Stimulated activated CD4-positive, alpha-beta T cell treated with anti-CD3 and anti-CD28 coated beads, Interleukin-15, amount 100 ng/mL, for 48 hours (primary cell): ENCODE data around the gene ITGB2.

Source experiments
- DNase-seq, 2 donors: peaks; one replicate each; pipeline ENCODE4 v3.0.0-alpha.2; 2020; ENCODE audit warnings: low read depth in 2 of 2

ITGB2 gene

GRCh38 chr21:44910229-44911067 is 10.3 kb downstream of the ITGB2 start:
- DNase-seq = no peak

- no peak for DNase-seq
Measured at GRCh38 chr21:44909719-44910118, 11.0 kb downstream of the ITGB2 start.

- DNase-seq = no peak
Measured at GRCh38 chr21:44908908-44909307, 11.8 kb downstream of the ITGB2 start.

DNA sequence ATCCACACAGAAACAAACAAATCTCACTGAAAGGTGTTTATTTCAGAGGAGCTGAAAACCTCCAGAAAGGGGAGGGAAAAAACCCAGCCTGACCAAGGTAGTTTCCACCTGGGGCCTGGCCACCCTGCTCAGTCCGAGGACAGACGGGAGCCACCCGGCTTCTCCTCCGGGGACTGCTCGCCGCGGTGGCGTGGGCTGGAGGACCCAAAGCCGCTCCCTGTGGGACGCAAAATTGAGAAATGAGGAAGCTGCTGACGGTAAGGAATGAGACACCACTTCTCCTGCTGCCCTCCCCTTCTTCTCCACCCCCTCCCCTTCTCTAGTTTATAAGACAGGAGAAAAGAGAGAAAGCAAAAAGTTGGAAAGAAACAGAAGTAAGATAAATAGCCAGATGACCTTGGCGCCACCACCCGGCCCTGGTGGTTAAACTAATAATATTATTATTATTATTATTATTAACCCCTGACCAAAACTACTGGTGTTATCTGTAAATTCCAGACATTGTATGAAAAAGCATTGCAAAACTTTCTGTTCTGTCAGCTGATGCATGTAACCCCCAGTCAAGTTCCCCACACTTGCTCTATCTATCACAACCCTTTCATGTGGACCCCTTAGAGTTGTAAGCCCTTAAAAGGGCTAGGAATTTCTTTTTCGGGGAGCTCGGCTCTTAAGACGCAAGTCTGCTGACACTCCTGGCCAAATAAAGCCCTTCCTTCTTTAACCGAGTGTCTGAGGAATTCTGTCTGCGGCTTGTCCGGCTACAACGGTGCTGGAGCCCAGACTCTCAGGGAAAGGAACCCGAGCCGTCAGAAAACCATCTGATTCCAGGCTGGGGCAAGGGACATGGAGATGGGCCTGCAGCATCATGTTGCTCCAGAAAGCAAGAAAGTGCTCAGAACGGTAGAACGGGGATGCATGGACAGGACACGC is 12.5 kb downstream of the ITGB2 start:
- DNase-seq = no peak

DNA sequence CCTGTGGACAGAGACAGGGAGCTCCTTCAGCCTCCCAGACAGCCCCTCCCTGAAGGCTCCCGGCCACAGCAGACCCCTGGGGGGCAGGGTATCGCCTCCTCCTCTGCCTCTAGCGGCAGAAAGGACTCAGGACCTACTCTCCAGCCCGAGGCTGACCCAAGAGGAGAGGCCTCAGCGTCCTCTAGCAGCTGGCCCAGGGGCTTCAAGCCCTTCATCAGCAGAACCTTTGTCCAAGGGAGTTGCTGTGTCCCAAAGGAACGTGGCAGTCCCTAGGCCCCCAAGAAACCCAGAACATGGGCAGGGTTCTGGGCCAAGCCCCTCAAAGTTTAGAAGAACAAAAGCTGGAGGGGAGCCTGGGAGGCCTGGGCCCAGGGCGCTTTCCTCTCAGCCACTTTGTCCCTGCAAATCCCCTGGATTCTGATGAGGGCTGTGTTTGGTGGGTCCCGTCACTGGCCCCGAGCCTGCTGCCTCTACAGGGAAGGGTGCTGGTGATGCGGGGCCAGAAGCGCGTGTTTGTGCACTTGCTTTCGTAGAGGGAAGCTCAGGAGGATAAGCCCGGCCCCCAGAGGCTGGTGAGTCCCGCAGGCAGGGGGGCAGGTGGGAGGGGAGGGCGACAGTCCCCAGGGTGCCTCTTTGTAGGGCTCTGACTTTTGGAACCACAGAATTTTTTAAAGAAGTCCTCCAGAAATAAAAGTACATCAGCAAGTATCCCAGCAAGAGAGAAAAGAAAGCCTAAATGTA is 13.3 kb downstream of the ITGB2 start:
- DNase-seq = no peak

DNA sequence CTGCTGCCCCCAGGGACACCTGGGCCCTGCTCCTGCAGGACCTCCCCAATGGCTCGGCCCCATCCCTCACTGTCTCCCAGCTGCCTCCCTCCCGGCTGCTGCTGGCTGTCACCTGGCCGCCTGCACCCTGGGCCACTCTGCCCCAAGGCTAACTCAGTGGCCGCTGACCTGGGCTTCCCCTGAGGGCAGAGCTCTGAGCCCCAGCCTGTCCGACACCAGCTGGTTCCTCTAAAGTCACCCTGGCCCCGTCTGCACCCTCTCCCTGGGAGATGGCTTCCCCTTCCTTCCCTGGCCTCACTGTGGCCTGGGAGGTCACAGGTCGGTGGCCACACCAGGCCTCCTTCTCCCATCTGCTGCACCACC is 15.0 kb downstream of the ITGB2 start:
- DNase-seq = no peak

DNA sequence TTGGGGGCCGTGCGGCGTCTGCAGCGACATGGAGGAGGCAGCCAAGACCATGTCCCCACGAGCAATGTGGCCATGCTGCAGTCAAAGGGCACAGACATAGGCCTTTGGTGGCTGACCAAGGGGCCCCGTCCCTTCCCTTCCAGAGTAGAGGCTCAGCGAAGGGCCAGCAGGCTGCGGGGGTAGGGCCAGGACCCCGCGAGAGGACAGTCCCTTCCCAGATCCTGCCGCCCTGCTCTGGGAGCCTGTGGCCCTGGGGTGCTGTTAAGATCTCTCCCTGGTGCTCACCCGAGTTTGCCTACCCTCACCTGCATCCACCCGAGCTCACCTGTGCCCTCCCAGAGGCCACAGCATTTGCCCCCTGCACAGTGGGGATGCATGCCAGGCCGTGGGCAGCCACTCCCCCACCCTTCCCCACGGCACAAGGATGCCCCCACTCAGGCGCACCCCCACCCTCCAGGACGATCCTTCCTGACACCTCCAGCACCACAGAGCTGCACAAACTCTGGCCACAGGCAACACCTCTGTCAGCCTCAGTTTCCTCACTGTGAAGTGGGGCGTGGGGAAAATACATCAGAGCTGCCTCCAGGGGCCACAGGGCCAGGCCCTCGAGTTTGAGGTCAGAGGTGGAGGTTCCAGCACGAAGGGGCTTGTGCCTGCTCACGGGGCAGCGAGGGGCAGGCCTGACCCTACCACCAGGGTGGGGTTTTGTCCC is 15.5 kb downstream of the ITGB2 start:
- no peak for DNase-seq

GRCh38 chr21:44904141-44904923 is 16.4 kb downstream of the ITGB2 start:
- DNase-seq = no peak

GRCh38 chr21:44903689-44904088 is 17.0 kb downstream of the ITGB2 start:
- DNase-seq = no peak

DNA sequence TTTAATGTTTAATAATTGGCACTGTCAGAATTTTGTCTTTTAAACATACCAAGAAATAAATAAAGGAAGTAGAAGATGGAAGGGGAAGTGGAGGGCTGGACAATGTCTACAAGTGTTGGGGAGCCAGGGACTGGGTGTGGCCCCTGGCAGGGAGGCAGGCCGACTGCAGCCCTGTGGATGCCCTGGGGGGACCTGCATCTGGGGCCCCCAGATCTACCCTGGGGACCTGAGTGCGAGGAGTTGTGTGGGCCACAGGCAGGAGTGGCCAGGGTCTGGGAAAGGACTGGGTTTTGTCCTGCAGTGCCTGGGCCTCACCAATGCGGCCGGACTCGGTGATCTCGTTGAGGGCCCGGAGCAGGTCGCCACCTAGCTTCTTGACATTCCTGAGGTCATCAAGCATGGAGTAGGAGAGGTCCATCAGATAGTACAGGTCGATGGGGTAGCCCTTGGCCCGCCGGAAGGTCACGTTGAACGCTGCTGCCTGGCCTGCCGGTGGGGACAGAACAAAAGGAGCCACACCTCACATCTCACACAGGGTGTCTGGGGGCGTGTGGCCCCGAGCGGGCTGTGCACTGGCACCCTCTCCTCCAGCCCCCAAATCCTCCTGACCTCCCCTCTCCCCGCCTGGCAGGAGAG is 17.5 kb downstream of the ITGB2 start:
- no peak for DNase-seq

DNA sequence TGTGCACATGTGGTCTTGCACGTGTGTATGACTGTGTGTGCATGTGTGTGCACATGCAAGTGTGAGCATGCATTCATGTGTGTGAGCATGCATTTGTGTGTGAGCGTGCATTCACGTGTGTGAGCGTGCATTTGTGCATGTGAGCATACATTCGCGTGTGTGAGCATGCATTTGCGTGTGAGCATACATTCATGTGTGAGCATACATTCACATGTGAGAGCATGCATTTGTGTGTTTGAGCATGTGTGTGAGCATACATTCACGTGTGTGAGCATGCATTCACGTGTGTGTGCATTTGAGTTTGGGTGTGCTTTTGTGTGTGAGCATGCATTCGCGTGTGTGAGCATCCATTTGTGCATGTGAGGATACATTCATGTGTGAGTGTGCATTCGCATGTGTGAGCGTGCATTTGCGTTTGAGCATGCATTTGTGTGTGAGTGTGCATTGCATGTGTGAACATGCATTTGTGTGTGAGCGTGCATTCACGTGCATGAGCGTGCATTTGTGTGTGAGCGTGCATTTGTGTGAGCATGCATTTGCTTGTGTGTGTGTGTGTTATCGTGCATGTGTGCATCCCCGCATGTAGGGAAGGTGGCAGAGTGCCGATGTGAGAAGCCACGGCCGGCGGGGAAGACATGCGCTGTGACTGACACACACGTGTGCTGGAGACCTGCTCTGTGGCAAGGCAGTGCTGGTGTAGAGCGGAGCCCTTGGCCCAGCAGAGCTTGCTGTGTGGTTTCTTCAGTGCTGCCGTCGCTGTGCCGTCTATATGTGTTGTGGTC is 18.2 kb downstream of the ITGB2 start:
- no peak for DNase-seq

DNA sequence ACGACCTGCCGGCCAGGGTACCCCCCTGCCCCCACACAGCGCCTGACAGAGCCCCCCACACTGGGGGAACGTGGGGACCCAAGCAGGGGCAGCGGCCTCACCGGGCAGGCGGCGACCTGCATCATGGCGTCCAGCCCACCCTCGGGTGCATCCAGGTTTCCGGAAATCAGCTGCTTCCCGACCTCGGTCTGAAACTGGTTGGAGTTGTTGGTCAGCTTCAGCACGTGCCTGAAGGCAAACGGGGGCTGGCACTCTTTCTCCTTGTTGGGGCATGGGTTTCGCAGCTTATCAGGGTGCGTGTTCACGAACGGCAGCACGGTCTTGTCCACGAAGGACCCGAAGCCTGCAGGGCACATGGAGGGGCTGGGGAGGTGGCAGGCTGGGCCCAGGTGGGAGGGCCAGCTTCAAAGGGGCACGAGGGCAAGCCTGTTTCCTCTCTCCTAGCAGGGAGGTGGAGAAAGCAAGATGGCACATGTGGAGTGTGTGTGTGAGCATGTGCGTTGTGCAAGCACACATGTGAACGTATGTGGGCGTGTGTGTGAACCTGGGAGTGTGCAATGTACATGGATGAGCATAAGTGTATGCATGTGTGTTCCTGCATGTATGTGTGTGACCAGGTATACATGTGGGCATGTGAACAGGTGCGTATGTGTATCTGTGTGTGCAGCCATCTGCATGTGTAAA is 19.2 kb downstream of the ITGB2 start:
- no peak for DNase-seq

DNA sequence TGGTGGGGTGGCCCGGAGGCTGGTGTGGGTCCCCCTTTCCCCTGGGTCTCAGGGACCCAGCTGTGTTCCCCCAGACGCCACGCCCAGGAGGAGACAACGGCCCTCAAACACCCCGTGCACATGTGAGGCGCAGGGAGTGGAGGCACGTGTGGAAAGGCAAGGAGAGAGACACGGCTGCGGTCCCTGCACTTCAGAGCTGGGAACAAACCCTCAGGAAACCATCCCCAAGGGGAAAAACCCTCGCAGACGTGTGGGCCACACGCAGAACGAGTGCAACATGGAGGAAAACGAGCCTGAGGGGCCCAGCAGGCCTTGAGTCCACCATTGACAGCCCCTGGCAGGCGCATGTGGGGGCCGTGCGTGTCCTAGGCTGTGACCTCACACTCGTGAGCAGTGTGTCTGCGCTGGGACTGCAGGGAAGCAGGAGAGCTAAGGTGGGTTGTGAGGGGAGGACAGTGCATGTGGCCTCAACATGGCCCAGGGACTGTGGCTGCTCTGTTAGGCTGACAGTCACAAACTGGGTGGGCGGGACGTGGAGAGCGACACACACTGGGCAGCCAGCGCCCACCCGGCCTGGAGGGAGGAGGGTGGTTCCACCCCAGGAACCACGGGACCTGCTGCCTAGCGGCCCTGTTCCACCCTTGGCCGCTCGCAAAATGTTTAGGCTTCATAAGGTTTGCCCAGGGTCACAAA is 20.0 kb downstream of the ITGB2 start:
- no peak for DNase-seq

DNA sequence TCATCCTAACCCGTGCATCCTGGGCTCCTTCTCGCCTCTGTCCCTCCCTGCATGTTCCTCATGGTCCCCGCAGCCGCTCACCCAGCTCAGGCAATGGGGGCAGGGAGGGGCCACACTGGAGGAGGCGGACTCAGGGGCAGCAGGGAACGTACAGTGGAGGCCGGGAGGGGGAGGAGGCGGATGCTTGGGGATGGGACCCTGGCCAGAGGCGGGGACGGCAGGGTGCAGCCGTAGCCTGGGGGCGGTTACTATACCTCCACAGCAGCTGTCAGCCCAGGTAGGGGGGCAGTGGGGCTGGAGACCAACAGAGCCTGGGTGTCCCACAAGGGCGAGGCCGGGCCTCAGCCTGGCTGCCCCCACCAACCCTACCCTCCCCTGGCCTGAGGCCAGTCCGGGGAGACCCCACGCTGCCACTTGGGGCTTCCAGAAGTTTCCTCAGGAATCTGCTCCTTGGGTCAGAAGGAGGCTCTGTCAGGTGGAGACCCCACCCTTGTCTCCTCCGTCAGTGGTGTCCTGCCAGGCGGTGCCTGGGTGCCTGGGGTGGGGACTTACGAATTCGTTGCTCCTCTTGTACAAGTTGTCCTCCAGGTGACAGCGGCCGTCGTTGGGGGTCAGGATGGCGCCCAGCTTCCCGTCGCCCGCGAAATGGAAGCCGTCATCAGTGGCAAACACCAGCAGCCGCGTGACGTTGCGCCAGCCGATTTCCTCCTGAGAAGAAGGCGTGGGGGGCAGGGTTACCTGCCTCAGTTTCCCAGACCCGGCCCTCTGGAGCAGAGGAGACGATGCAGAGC is 20.7 kb downstream of the ITGB2 start:
- DNase-seq = no peak

DNA sequence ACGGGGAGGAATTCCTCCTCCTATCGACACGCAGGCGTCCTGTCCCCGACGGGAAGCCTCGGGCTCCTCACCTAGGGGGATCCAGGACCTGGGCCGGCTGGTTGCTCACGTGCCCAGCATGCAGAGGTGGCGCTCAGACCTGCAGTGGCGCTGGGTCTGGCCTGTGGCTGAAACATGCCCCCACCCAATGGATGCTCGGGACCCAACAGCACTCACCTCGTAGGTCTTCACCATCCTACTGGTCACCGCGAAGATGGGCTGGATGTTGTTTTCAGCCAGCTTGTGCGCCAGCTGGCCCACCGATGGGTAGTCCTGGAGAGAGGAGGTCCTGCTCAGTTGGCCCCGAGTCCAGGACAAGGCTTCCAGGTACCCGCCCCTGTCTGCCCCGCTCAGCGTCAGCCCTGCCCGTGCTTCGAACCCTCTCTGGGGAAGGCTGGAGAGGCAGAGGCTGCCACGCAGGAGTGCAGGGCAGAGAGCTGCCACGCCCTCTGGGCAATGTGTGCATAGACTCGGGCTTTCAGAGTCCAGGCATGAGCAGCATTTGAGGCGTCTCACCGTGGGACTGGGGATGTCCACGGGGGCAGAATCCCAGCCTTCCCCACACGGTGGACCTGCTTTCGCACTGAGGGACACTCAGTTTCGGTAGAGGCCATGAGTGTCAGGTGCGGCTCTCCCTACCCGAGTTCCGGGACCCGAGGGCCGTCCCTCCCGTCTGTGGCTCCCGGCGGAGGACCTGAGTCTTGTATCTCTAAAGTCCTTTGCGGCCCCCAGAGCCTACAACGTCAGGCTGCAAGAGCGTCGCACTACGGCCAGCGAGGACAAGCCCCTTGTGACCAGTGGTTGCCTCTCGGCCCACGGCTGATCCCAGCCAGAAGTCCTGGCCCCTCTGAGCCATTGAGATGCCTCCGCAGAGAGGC is 21.6 kb downstream of the ITGB2 start:
- no peak for DNase-seq

- DNase-seq = no peak
Measured at GRCh38 chr21:44898011-44898488, 22.6 kb downstream of the ITGB2 start.
